IMR-90 (cell line): ENCODE measurements around the gene OOSP1. TPM values are rescaled to one million over a fixed set of nuclear protein-coding genes. Genes with fewer than 3 reads are reported as not detected.

ENCODE experiments used
- ATAC-seq: fragments of 200-7000 bp; cut with Tn5 transposase; 2 replicates; pipeline ENCODE4 v1.9.1; 2020; ENCODE audit warnings: low read depth, mild to moderate bottlenecking, moderate library complexity
- BruUV-seq: library from RNA; stranded (reverse); fragments of 400-500 nt; replicated peaks from 2 replicates; lab custom pipeline; 2021; lab: Mats Ljungman, UMichigan
- CTCF ChIA-PET: fragments of 300-600 bp; formaldehyde crosslinking; extraction: SDS; loops from one replicate; lab custom pipeline; 2021; ENCODE audit warnings: antibody characterized with exemption; lab: Yijun Ruan, JAX
- POLR2A ChIA-PET: fragments of 300-600 bp; sonication (Branson Sonifier 250); formaldehyde crosslinking; loops from one replicate; lab custom pipeline; 2022; ENCODE audit warnings: antibody characterized with exemption; ENCODE audit not compliant: unreplicated experiment; lab: Charles Lee
- DNase-seq: peaks from one replicate; pipeline ENCODE4 v3.0.0; 2013
- H2AFZ ChIP-seq: replicated peaks from 2 replicates; pipeline ENCODE3; 2013; ENCODE audit warnings: low read length, mild to moderate bottlenecking; ENCODE audit not compliant: poor library complexity
- H2AK5ac ChIP-seq: 2 replicates; pipeline ENCODE4 v1.6.1; 2013; ENCODE audit warnings: low read depth, low read length, inconsistent platforms
- H2AK9ac ChIP-seq: replicated peaks from 2 replicates; pipeline ENCODE3; 2013; ENCODE audit warnings: mild to moderate bottlenecking, low read depth, low read length, moderate library complexity; ENCODE audit not compliant: poor library complexity
- H2BK120ac ChIP-seq: 2 replicates; pipeline ENCODE4 v1.6.1; 2013; ENCODE audit warnings: low read depth, low read length, inconsistent platforms
- H2BK15ac ChIP-seq: 3 replicates; pipeline ENCODE4 v1.6.1; 2013; ENCODE audit warnings: low read depth, low read length, inconsistent platforms
- H2BK20ac ChIP-seq: 2 replicates; pipeline ENCODE4 v1.6.1; 2013; ENCODE audit warnings: low read depth, mild to moderate bottlenecking, inconsistent platforms, low read length, moderate library complexity
- H2BK5ac ChIP-seq: 2 replicates; pipeline ENCODE4 v1.6.1; 2013; ENCODE audit warnings: mild to moderate bottlenecking, low read depth, low read length, inconsistent platforms; ENCODE audit not compliant: poor library complexity, severe bottlenecking
- H3K14ac ChIP-seq: replicated peaks from 2 replicates; pipeline ENCODE4 v1.6.1; 2013; ENCODE audit warnings: low read depth, low read length, inconsistent platforms
- H3K18ac ChIP-seq: 2 replicates; pipeline ENCODE4 v1.6.1; 2013; ENCODE audit warnings: low read depth, low read length, control low read depth
- H3K23ac ChIP-seq: 2 replicates; pipeline ENCODE4 v1.6.1; 2013; ENCODE audit warnings: low read depth, low read length, inconsistent platforms
- H3K27ac ChIP-seq: 2 replicates; pipeline ENCODE4 v1.5.1; 2013; ENCODE audit warnings: mild to moderate bottlenecking, control low read depth, low read length; ENCODE audit not compliant: insufficient read depth
- H3K27me3 ChIP-seq: 2 replicates; pipeline ENCODE4 v1.6.1; 2013; ENCODE audit warnings: low read length; ENCODE audit not compliant: control insufficient read depth, insufficient read depth
- H3K36me3 ChIP-seq: 2 replicates; pipeline ENCODE4 v1.6.1; 2013; ENCODE audit warnings: low read length, mixed read lengths; ENCODE audit not compliant: control insufficient read depth, insufficient read depth
- H3K4ac ChIP-seq: 2 replicates; pipeline ENCODE4 v1.6.1; 2013; ENCODE audit warnings: low read depth, low read length, inconsistent platforms
- H3K4me1 ChIP-seq: 2 replicates; pipeline ENCODE4 v1.6.1; 2013; ENCODE audit warnings: low read length, mixed read lengths; ENCODE audit not compliant: control insufficient read depth, insufficient read depth
- H3K4me2 ChIP-seq: 2 replicates; pipeline ENCODE4 v1.6.1; 2013; ENCODE audit warnings: low read depth, mild to moderate bottlenecking, control low read depth, low read length, moderate library complexity
- H3K4me3 ChIP-seq: 2 replicates; pipeline ENCODE4 v1.5.1; 2013; ENCODE audit warnings: low read depth, mild to moderate bottlenecking, control low read depth, low read length, moderate library complexity; ENCODE audit not compliant: insufficient read depth
- H3K56ac ChIP-seq: 2 replicates; pipeline ENCODE4 v1.6.1; 2013; ENCODE audit warnings: low read length, inconsistent platforms; ENCODE audit not compliant: insufficient read depth; ENCODE audit errors: extremely low read depth
- H3K79me1 ChIP-seq, 2 experiments: 2 replicates each; pipeline ENCODE4 v1.6.1; 2013; ENCODE audit warnings: low read length in 2 of 2, inconsistent platforms in 1 of 2, low read depth in 1 of 2
- H3K9ac ChIP-seq: 2 replicates; pipeline ENCODE4 v1.6.1; 2013; ENCODE audit warnings: low read depth, low read length, control low read depth
- H3K9me1 ChIP-seq: 2 replicates; pipeline ENCODE4 v1.6.1; 2013; ENCODE audit warnings: low read length, inconsistent platforms; ENCODE audit not compliant: insufficient read depth
- H3K9me3 ChIP-seq: 2 replicates; pipeline ENCODE4 v1.6.1; 2013; ENCODE audit warnings: low read length; ENCODE audit not compliant: control insufficient read depth, insufficient read depth
- H4K20me1 ChIP-seq: 2 replicates; pipeline ENCODE4 v1.6.1; 2013; ENCODE audit warnings: low read length, inconsistent platforms; ENCODE audit not compliant: insufficient read depth
- H4K5ac ChIP-seq: 2 replicates; pipeline ENCODE4 v1.6.1; 2013; ENCODE audit warnings: mild to moderate bottlenecking, low read depth, low read length, control low read depth
- H4K8ac ChIP-seq, 2 experiments: 2 replicates each; pipeline ENCODE4 v1.6.1; 2013; ENCODE audit warnings: low read depth in 2 of 2, low read length in 2 of 2, control low read depth in 1 of 2, inconsistent platforms in 1 of 2
- H4K91ac ChIP-seq: 2 replicates; pipeline ENCODE4 v1.6.1; 2013; ENCODE audit warnings: low read depth, low read length, inconsistent platforms; ENCODE audit not compliant: insufficient read depth
- BHLHE40 ChIP-seq: fragments of 150-350 bp; IDR thresholded peaks from 2 replicates; pipeline ENCODE4 v1.6.1; 2016; ENCODE audit warnings: mild to moderate bottlenecking, low read depth, low read length
- CEBPB ChIP-seq: IDR thresholded peaks from 2 replicates; pipeline ENCODE4 v1.6.1; 2012; ENCODE audit warnings: low read depth, low read length, improper control_type of control experiment
- CHD1 ChIP-seq: IDR thresholded peaks from 2 replicates; pipeline ENCODE4 v1.6.1; 2012; ENCODE audit warnings: low read depth, low read length, improper control_type of control experiment
- MAFK ChIP-seq: IDR thresholded peaks from 2 replicates; pipeline ENCODE4 v1.6.1; 2012; ENCODE audit warnings: low read depth, low read length, improper control_type of control experiment
- MAZ ChIP-seq: IDR thresholded peaks from 2 replicates; pipeline ENCODE4 v1.6.1; 2012; ENCODE audit warnings: low read depth, mild to moderate bottlenecking, low read length, improper control_type of control experiment, moderate library complexity, borderline replicate concordance
- MXI1 ChIP-seq: IDR thresholded peaks from 2 replicates; pipeline ENCODE4 v1.6.1; 2012; ENCODE audit warnings: low read depth, mild to moderate bottlenecking, low read length, moderate library complexity, borderline replicate concordance
- NFE2L2 ChIP-seq: fragments of 150-350 bp; IDR thresholded peaks from 2 replicates; pipeline ENCODE4 v1.6.1; 2016; ENCODE audit warnings: low read depth, mild to moderate bottlenecking, low read length
- POLR2A ChIP-seq: IDR thresholded peaks from 2 replicates; pipeline ENCODE4 v1.6.1; 2012; ENCODE audit warnings: mild to moderate bottlenecking, low read depth, low read length
- RAD21 ChIP-seq: IDR thresholded peaks from 2 replicates; pipeline ENCODE4 v1.6.1; 2012; ENCODE audit warnings: low read length, improper control_type of control experiment
- RCOR1 ChIP-seq: IDR thresholded peaks from 2 replicates; pipeline ENCODE4 v1.6.1; 2012; ENCODE audit warnings: mild to moderate bottlenecking, low read length, improper control_type of control experiment; ENCODE audit not compliant: insufficient replicate concordance
- RFX5 ChIP-seq: IDR thresholded peaks from 2 replicates; pipeline ENCODE4 v1.8.0; 2012; ENCODE audit warnings: low read depth, mild to moderate bottlenecking, low read length, moderate library complexity
- SMC3 ChIP-seq: fragments of 150-350 bp; IDR thresholded peaks from 2 replicates; pipeline ENCODE4 v1.6.1; 2016; ENCODE audit warnings: low read depth, mild to moderate bottlenecking, antibody characterized with exemption, low read length, moderate library complexity
- WGBS, 2 experiments: methylation state at CpG; one replicate each; pipeline versions ENCODE4 v1.1.5 to v1.1.7; 2013; ENCODE audit warnings: missing lambda C conversion rate in 2 of 2; ENCODE audit not compliant: insufficient read length in 1 of 2; ENCODE audit errors: extremely low coverage in 2 of 2; 5-methylcytosine and 5-hydroxymethylcytosine counted together
- dilution Hi-C: fragments of 300-500 bp; cut with HindIII; formaldehyde crosslinking; loops from one replicate; pipeline ENCODE4 v1.14.3; 2018; ENCODE audit warnings: low sequenced_read_pairs; ENCODE audit not compliant: unreplicated experiment
- in situ Hi-C: fragments of 300-500 bp; cut with MboI; formaldehyde crosslinking; loops from 3 replicates; pipeline ENCODE4 v1.14.3; 2019; ENCODE audit warnings: low sequenced_read_pairs, inconsistent platforms, mixed read lengths
- intact Hi-C: fragments of 100-400 bp; cut with micrococcal nuclease; formaldehyde crosslinking; loops from 2 replicates; pipeline ENCODE4 v1.10.0; 2022
- polyA plus RNA-seq, 3 experiments: library from polyadenylated mRNA; depleted of rRNA; stranded (reverse); fragments of >200 nt; gene quantifications; 2 replicates each; pipeline ENCODE4 v1.2.3, GENCODE V29; 2012; ENCODE audit warnings: low replicate concordance in 1 of 3
- total RNA-seq: library from RNA; depleted of rRNA; stranded (reverse); fragments of >200 nt; gene quantifications from 2 replicates; pipeline ENCODE4 v1.2.3, GENCODE V29; 2012
- TF ChIP-seq, protein P1 (sequence below): fragments of 150-350 bp; IDR thresholded peaks from 2 replicates; pipeline ENCODE4 v1.6.1; 2017; ENCODE audit warnings: mild to moderate bottlenecking, antibody characterized with exemption, low read length, low read depth
- TF ChIP-seq, protein P2 (sequence below): fragments of 150-350 bp; IDR thresholded peaks from 2 replicates; pipeline ENCODE4 v1.6.1; 2016; ENCODE audit warnings: low read depth, mild to moderate bottlenecking, low read length, moderate library complexity, borderline replicate concordance

The OOSP1 gene
- total and polyA plus RNA-seq, 2 of the 4 experiments (the other 2 are of a cell fraction) = not detected

DNA sequence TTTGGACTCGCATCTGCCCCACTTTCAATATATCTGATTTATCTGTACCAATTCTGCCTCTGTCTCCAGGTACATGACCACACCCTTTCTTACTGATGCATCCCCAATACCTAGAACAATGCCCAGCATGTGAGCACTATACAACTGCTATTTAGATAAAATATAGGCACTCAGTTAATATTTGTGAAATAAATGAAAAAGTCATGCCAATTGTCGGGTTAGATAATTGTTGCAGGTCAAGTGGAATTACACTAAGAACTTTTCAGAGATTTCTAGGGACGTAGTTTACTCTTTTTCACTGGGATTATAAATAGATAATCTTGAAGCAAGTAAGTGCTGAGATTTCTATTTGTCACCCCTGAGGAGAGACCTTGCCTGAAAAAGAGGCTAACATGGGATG lies 46.1 kb downstream of the OOSP1 start:
- TF ChIP-seq MXI1 (no peak), CEBPB (no peak), RAD21 (no peak), BHLHE40 (no peak), NFE2L2 (no peak), CHD1 (no peak), MAZ (no peak), MAFK (no peak), POLR2A (no peak), RFX5 (no peak), SMC3 (no peak), RCOR1 (no peak)
- TF ChIP-seq, protein P1, sequence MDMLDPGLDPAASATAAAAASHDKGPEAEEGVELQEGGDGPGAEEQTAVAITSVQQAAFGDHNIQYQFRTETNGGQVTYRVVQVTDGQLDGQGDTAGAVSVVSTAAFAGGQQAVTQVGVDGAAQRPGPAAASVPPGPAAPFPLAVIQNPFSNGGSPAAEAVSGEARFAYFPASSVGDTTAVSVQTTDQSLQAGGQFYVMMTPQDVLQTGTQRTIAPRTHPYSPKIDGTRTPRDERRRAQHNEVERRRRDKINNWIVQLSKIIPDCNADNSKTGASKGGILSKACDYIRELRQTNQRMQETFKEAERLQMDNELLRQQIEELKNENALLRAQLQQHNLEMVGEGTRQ = no peak
- TF ChIP-seq, protein P2, sequence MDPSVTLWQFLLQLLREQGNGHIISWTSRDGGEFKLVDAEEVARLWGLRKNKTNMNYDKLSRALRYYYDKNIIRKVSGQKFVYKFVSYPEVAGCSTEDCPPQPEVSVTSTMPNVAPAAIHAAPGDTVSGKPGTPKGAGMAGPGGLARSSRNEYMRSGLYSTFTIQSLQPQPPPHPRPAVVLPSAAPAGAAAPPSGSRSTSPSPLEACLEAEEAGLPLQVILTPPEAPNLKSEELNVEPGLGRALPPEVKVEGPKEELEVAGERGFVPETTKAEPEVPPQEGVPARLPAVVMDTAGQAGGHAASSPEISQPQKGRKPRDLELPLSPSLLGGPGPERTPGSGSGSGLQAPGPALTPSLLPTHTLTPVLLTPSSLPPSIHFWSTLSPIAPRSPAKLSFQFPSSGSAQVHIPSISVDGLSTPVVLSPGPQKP = no peak
- H3K27ac ChIP-seq = no peak overlapping the region
- dilution Hi-C loops = no loop called here
- H3K14ac ChIP-seq = no peak overlapping the region
- no CpG with 5 or more reads among the region's 3 CpGs for WGBS, 2 experiments
- H3K23ac ChIP-seq = no peak overlapping the region
- no peak overlapping the region for H2BK5ac ChIP-seq
- no peaks in the 10 kb centered on the region for H4K20me1 ChIP-seq
- H3K56ac ChIP-seq = no peak overlapping the region
- H2AK9ac ChIP-seq = no peak overlapping the region
- no peaks in the 10 kb centered on the region for H3K9me3 ChIP-seq
- no peak overlapping the region for H2BK120ac ChIP-seq
- in situ Hi-C loops = no loop called here
- ChIA-PET CTCF (no interaction called here), POLR2A (no interaction called here)
- H2BK20ac ChIP-seq = no peak overlapping the region
- H3K4me2 ChIP-seq = no peak overlapping the region
- no peak overlapping the region for H3K9ac ChIP-seq
- H4K5ac ChIP-seq = no peak overlapping the region
- BruUV-seq = no TSS peak
- DNase-seq = no peak
- no peak overlapping the region for H4K8ac ChIP-seq
- H3K27me3 ChIP-seq = no peaks in the 10 kb centered on the region
- no peaks in the 10 kb centered on the region for H3K36me3 ChIP-seq
- no peak overlapping the region for H3K4me3 ChIP-seq
- H3K79me1 ChIP-seq = no peaks in the 10 kb centered on the region
- no peak overlapping the region for H2AFZ ChIP-seq
- H4K91ac ChIP-seq = no peak overlapping the region
- no peak for ATAC-seq
- no peak overlapping the region for H3K4ac ChIP-seq
- H3K9me1 ChIP-seq = no peaks in the 10 kb centered on the region
- intact Hi-C loops = no loop called here
- H2AK5ac ChIP-seq = no peak overlapping the region
- no peaks in the 10 kb centered on the region for H3K4me1 ChIP-seq
- no peak overlapping the region for H3K18ac ChIP-seq
- H2BK15ac ChIP-seq = no peak overlapping the region
